ENCODE data around the gene SLC12A7. TPM values are rescaled to one million over a fixed set of nuclear protein-coding genes. Genes with fewer than 3 reads are reported as not detected.

Gene SLC12A7
- total and polyA plus RNA-seq, 9 donors = 5.9 to 33.9 (median 23.0) TPM

DNA sequence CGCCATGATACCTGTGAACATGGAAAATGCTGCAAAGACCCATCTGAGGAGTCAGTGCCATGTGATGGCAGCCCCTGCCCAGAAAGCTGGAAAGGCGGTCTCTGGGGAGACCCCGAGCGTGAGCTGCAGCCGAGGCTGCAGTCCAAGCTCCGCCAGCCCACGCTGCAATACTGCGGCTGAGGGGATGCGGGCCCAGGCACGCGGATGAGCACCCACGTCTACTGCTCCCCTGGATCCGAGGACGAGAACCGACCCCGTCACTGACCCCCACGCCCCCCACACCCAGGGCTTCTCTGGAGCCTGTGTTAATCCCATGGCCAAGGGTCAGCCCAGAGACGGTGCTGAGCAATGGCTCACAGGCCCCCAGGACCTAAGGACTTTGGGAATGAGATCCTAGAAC lies 32.4 kb downstream of the SLC12A7 start:
- 96 to 97% (median 96%) methylated on average over 18 of the region's 18 CpGs for WGBS, 3 donors
- no peak overlapping the region for H3K4me3 ChIP-seq
- H3K9me3 ChIP-seq = no peaks in the 10 kb centered on the region
- no peak for DNase-seq
- no peaks in the 10 kb centered on the region for H3K4me1 ChIP-seq (ENCODE audit: insufficient read depth)
- H3K36me3 ChIP-seq = no peaks in the 10 kb centered on the region
- no peaks in the 10 kb centered on the region for H3K27me3 ChIP-seq
- H3K27ac ChIP-seq = no peak overlapping the region
- intact Hi-C loops (cut with DNase I) = no loop called here
- TF ChIP-seq POLR2A (IDR thresholded peaks at IDR 0.05) (no peak), EP300 (IDR thresholded peaks at IDR 0.05) (no peak)
- TF ChIP-seq, protein P1, sequence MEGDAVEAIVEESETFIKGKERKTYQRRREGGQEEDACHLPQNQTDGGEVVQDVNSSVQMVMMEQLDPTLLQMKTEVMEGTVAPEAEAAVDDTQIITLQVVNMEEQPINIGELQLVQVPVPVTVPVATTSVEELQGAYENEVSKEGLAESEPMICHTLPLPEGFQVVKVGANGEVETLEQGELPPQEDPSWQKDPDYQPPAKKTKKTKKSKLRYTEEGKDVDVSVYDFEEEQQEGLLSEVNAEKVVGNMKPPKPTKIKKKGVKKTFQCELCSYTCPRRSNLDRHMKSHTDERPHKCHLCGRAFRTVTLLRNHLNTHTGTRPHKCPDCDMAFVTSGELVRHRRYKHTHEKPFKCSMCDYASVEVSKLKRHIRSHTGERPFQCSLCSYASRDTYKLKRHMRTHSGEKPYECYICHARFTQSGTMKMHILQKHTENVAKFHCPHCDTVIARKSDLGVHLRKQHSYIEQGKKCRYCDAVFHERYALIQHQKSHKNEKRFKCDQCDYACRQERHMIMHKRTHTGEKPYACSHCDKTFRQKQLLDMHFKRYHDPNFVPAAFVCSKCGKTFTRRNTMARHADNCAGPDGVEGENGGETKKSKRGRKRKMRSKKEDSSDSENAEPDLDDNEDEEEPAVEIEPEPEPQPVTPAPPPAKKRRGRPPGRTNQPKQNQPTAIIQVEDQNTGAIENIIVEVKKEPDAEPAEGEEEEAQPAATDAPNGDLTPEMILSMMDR (IDR thresholded peaks at IDR 0.05) = no peak

DNA sequence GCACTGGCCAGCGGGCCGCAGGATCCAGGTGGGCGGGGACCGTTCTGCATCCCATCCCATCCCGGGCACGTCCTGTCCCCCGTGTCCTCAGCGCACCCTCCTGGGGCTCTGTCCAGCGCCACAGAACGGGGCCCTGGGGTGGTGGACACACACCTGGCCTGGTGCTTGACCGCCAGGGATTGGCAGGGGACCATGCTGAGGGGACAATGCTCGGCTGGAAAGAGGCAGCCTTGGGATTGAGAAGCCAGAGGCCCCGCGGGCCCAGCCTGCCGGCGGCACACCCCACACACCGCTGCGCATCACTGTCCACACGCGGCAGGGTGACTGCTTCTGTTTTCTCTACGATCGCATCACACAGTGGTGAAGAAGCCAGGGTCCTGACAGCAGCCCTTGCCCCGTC lies 33.0 kb downstream of the SLC12A7 start:
- 93 to 97% (median 96%) methylated on average over 23 of the region's 23 CpGs for WGBS, 3 donors
- no peaks in the 10 kb centered on the region for H3K4me1 ChIP-seq (ENCODE audit: insufficient read depth)
- no peaks in the 10 kb centered on the region for H3K36me3 ChIP-seq
- H3K27me3 ChIP-seq = no peaks in the 10 kb centered on the region
- intact Hi-C loops (cut with DNase I) = no loop called here
- TF ChIP-seq EP300 (IDR thresholded peaks at IDR 0.05) (no peak), POLR2A (IDR thresholded peaks at IDR 0.05) (no peak)
- TF ChIP-seq, protein P1 (IDR thresholded peaks at IDR 0.05) = no peak
- no peak for DNase-seq
- no peak overlapping the region for H3K4me3 ChIP-seq
- no peaks in the 10 kb centered on the region for H3K9me3 ChIP-seq
- no peak overlapping the region for H3K27ac ChIP-seq

DNA sequence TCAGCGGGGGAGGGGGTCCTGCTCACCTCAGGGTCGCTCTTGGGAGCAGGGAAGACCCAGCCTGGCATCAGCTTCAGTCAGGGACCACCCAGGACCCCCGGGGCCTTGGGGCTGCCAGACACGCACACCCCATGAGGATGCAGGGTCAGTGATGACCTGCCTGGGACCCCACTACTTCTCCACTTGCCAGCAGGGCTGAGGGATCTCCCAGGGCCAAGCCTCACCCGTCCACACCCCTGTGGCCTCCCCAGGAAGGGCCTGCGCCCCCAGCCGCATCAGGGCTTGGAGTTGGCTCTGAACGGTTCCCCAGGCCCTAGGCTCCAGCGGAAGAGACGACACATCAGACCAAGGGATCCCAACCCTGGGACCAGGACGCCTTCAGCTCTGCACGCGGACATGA lies 33.7 kb downstream of the SLC12A7 start:
- H3K9me3 ChIP-seq = no peaks in the 10 kb centered on the region
- WGBS, 3 donors = 95 to 96% (median 95%) methylated on average over 13 of the region's 13 CpGs
- no peak overlapping the region for H3K27ac ChIP-seq
- no peaks in the 10 kb centered on the region for H3K4me1 ChIP-seq (ENCODE audit: insufficient read depth)
- no peak for DNase-seq
- no peaks in the 10 kb centered on the region for H3K36me3 ChIP-seq
- intact Hi-C loops (cut with DNase I) = no loop called here
- TF ChIP-seq POLR2A (IDR thresholded peaks at IDR 0.05) (no peak), EP300 (IDR thresholded peaks at IDR 0.05) (no peak)
- TF ChIP-seq, protein P1 (IDR thresholded peaks at IDR 0.05) = no peak
- H3K27me3 ChIP-seq = no peaks in the 10 kb centered on the region
- H3K4me3 ChIP-seq = no peak overlapping the region

DNA sequence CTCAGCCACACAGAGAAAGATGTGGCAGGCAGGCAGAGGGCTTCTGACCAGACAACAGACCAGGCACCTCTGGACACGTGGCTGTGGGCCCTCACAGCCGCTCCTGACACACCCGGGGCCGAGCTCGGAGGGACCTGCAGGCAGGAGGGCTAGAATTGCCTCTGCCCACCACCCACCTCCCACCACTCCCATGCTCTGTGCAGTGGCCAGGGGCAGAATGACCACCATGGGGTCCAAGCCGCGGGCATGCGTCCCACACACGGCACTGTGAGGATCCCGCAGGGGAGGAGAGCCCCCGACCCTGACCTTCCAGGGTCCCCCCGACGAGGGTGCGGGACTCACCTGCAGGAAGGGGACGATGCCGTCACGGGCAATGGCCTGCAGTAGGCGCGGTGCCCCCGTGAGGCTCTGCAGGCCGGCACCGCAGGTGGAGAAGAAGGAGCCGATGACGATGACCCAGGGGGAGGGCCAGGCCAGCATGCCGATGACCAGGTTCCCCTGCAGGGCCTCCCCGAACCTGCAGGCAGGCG lies 34.3 kb downstream of the SLC12A7 start:
- Histone ChIP-seq H3K9me3 (no peaks in the 10 kb centered on the region), H3K4me1 (ENCODE audit: insufficient read depth) (no peaks in the 10 kb centered on the region), H3K36me3 (no peaks in the 10 kb centered on the region), H3K27ac (no peak overlapping the region), H3K27me3 (no peaks in the 10 kb centered on the region), H3K4me3 (no peak overlapping the region)
- no peak for TF ChIP-seq POLR2A (IDR thresholded peaks at IDR 0.05)
- TF ChIP-seq EP300 (IDR thresholded peaks at IDR 0.05) = no peak
- TF ChIP-seq, protein P1 (IDR thresholded peaks at IDR 0.05) = no peak
- WGBS, 3 donors = 93 to 95% (median 94%) methylated on average over 12 to 27 of the region's 27 CpGs
- intact Hi-C loops (cut with DNase I) = no loop called here
- DNase-seq = no peak

Measured in ovary (tissue), 9 donors.